NCI-H128 (cell line): ENCODE results near the gene NLRP14.

ENCODE experiments used
- DNase-seq: peaks from one replicate; lab custom pipeline; 2025; ENCODE audit not compliant: unreplicated experiment; lab: John Stamatoyannopoulos, UW

Gene NLRP14

DNA sequence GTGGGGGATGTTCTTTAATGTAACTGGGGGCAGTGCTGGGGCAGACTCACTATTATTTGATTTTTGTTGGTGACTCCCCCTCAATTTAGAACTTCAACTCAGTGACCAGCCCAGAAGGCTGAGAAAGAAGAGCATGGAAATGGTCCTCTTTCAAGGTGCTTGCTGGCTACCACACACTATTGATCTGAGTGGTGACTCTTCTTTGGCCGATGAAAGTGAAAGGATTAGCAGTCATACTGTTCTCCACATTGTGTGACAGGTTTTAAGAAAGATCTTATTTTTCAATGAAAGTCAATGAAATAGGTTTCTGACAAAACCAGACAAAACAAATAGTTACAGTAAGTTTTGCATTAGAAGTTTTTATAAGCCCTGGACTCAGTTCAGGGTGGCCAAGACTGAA lies 29.9 kb downstream of the NLRP14 start:
- DNase-seq = no peak

- DNase-seq = no peak
These were observed 36.7 kb downstream of the NLRP14 start for GRCh38 chr11:7056828-7057513.

DNA sequence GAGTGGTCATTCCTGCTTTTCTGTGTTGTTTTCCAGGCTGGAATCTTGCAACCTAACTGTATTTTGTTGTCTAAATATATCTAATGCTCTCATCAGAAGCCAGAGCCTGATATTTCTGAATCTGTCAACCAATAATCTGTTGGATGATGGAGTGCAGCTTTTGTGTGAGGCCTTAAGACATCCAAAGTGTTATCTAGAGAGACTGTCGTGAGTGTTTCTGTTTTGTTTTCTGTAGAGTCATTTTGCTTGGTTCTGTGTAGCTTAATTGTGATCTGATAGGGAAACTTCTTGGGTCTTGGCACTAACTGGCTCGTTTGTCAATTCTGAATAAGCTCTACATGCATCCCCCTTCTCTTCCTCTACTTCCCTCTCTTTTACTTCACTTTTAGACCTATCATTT lies 37.4 kb downstream of the NLRP14 start:
- DNase-seq = no peak

DNA sequence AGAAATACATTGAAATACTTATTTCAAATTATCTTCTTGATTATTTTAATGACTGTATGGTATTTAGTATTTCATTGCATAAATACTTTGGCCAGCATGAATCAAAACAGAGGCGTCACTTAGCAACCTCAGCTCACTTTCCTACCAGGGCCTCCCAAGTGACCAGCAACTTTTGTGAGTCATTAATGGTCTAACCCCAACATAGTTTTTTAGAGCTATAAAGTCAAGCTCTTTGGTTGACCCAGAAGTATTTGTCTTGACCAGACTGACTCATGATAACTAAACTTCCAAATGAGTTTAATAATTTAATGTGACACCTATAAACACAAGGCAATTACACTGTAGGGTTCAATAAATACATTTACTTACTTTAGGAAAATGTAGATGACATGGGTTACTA lies 40.6 kb downstream of the NLRP14 start:
- no peak for DNase-seq

DNA sequence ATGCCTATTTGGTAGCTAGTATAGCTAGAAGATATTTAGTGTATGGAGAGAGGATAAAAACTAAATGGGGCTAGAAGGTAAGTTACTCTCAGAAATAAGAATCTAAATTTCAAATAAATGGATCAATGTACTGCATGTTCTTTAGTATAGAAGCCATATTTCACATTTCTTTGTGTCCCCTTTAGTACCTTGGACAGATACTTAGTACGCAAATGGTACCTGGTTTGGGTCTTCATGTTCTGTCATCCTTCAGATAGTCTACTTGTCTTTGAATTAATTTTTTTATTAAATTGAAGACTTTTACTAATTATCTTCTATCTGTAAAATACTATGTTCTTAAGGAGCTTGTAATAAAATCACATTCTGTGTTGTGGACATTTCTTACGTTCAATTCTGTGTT lies 42.3 kb downstream of the NLRP14 start:
- no peak for DNase-seq

- DNase-seq = no peak
These were observed 52.2 kb downstream of the NLRP14 start for GRCh38 chr11:7072401-7073028.

- DNase-seq = no peak
These were observed 56.8 kb downstream of the NLRP14 start for GRCh38 chr11:7077101-7077500.

DNA sequence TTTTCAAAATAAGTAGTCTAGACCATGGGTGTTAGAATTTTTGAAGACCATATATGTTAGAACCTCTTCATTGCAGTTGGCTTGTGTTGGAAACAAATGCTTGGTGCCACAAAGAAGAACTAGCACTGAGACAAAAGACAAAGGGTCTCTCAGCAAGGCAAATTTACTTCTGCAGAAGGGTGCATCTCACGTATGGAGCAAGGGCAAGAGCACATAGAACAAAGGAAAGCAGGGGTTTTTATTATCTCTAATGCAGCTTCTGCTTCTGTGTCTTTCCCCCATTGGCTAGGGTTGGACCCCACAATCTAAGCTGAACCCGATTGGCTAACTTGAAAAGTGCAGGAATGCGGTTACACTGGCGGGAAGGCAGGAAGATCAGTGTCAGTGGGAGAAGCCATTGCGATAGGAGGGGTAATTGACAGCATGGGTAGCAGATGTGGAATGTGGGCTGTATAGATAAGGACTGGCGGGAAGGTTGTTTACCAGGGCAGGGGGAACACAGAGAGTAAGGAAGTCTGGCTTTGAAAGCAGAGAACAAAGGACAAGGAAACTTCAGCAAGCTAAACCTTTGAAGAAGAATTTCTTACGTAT lies 59.4 kb downstream of the NLRP14 start:
- no peak for DNase-seq

- no peak for DNase-seq
These were observed 60.6 kb downstream of the NLRP14 start for GRCh38 chr11:7080900-7081299.

DNA sequence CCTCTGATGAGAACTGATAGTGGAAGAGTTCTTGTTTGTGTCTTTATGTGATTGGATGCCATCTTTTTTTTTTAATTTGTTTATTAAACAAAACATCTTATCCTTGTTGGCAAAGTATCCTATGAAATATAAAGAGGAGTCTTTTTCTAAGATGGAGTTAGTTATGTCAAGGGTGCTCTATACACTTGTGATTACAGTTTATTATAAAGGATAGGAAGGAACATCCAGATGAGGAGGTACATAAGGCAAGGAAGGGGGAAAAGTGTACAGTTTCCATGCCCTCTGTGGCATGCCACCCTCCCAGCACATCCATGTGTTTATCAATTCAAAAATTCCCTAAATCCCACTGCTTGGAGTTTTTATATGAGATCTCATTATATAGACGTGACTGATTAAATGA lies 61.2 kb downstream of the NLRP14 start:
- DNase-seq = no peak

GRCh38 chr11:7088921-7089320 lies 68.6 kb downstream of the NLRP14 start, which contains the start of gene RBMXL2:
Gene RBMXL2, plus strand, starts transcription at chr11:7088998. Its CDS starts 123 bp downstream, at chr11:7089121.
- DNase-seq = no peak

- no peak for DNase-seq
These were observed 69.3 kb downstream of the NLRP14 start for GRCh38 chr11:7089328-7090251.

DNA sequence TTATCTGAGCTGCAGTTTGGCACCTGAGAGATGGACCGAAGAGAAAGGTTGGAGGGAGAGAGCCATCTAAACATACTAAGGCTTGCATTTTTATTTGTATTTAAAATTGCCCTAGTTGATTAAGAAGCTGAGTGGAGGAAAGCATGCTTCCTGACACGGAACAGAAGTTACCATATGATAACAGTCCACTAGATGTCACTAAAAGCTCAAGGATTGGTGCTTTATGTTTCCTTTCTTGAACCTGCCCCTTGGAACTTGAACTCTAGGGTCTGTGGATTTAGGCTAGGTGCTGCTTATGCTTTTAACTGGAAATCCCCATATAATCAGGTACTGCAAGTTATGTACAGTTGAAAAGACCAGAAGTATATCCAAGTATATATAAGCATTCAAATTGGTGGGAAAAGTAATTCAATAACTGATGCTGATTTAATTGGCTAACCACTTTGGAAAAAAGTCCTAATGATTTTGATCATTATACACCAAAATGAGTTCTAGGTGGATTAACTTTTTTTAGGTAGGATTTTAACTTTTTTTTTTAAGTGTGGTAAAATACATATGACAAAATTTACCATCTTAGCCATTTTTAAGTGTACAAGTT lies 78.1 kb downstream of the NLRP14 start:
- no peak for DNase-seq

DNA sequence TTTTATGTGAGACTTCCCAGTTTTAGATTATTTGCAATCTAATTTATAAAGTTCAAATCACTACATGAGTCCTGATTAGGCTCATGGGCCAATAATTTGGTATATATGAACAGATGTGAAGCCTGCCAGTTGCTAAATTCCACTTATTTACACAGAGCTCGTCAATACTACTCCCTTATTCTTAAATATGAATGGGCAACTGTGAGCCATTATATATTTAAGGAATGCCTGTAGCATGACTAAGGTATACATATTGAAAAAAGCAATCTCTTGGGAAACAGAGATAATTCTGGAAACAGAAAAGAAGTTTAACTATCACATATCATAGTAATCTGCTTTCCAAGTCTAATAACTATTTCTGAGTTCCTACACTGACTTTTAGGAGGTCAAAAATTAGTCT lies 95.5 kb downstream of the NLRP14 start:
- no peak for DNase-seq

DNA sequence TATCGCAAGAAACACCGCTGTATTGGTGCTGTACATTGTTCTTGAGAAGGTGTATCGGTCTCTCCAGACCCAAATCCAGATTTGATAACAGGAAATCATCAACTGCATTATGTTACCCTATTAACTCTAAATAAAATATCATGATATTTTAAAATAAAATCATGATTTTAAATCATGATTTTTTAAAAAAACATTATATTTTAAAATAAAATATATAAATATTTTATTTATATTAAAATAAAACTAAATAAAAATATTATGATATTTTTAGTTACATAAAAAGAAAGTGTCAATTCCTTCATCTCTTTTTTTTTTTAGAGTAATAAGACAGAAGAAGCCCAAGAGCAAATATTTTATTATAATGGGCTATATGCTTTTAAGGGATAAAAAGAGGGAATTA lies 96.1 kb downstream of the NLRP14 start:
- no peak for DNase-seq
